NCI-H774 (cell line): ENCODE measurements around the gene NOTCH1.

Experiments
- DNase-seq: peaks from one replicate; lab custom pipeline; 2025; lab: John Stamatoyannopoulos, UW

The NOTCH1 gene

GRCh38 chr9:136531904-136532798, 13.7 kb downstream of the NOTCH1 start:
- no peak for DNase-seq

GRCh38 chr9:136531186-136531903, 14.5 kb downstream of the NOTCH1 start:
- DNase-seq, result no peak

- DNase-seq, result no peak
Observed at GRCh38 chr9:136530461-136531089, 15.3 kb downstream of the NOTCH1 start.

- no peak for DNase-seq
Observed at GRCh38 chr9:136529516-136530460, 16.1 kb downstream of the NOTCH1 start.

GRCh38 chr9:136528716-136529341, 17.0 kb downstream of the NOTCH1 start:
- DNase-seq, result no peak

- DNase-seq, result peak; percentile 89
Observed at GRCh38 chr9:136527721-136528710, 17.8 kb downstream of the NOTCH1 start.

- peak; percentile 69 for DNase-seq
Observed at GRCh38 chr9:136527131-136527530, 18.7 kb downstream of the NOTCH1 start.

GRCh38 chr9:136526625-136527066, 19.2 kb downstream of the NOTCH1 start:
- peak; percentile 94 for DNase-seq

GRCh38 chr9:136525841-136526499, 19.9 kb downstream of the NOTCH1 start:
- DNase-seq, result peak; percentile 38

- DNase-seq, result peak; percentile 29
Observed at GRCh38 chr9:136525207-136525606, 20.6 kb downstream of the NOTCH1 start.

- no peak for DNase-seq
Observed at GRCh38 chr9:136522314-136523237, 23.3 kb downstream of the NOTCH1 start.

GRCh38 chr9:136521537-136521936, 24.3 kb downstream of the NOTCH1 start:
- DNase-seq, result no peak

GRCh38 chr9:136520053-136520540, 25.8 kb downstream of the NOTCH1 start:
- DNase-seq, result no peak

- no peak for DNase-seq
Observed at GRCh38 chr9:136519263-136520052, 26.4 kb downstream of the NOTCH1 start.

- no peak for DNase-seq
Observed at GRCh38 chr9:136518623-136519022, 27.2 kb downstream of the NOTCH1 start.

- no peak for DNase-seq
Observed at GRCh38 chr9:136517950-136518349, 27.9 kb downstream of the NOTCH1 start.
